ENCODE data around the gene S100A7.

The S100A7 gene

DNA sequence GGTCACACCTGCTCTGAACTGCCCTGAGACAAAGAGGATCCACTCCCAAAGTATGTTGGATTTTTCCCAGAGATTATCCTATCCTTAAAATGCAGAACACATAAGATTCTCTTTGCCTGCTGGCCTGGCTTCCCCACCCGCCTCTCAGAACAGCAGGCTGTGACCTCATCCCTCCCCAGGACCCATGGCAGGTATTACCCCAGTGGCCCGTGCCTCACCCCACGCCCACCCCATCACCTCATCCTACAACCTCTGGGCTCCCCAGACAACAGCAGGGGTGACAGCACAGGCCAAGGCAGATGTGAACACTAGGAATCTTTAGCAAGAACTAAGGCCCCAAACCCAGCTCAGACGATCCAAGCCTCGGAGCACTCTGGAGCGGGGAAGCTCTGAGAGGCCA is 35.1 kb upstream of the S100A7 start:
- H2AFZ ChIP-seq (ENCODE audit: low read depth, low read length, severe bottlenecking): no peak overlapping the region
- H3K36me3 ChIP-seq (ENCODE audit: low read length): no peaks in the 10 kb centered on the region
- no peaks in the 10 kb centered on the region for H3K27me3 ChIP-seq (ENCODE audit: low read length)
- no peaks in the 10 kb centered on the region for H3K79me2 ChIP-seq (ENCODE audit: insufficient read depth, low read length)
- no peak overlapping the region for H3K27ac ChIP-seq (ENCODE audit: low read depth, low read length)
- no peak for TF ChIP-seq EZH2phosphoT487 (conservative IDR thresholded peaks at IDR 0.05; ENCODE audit: low read length)
- TF ChIP-seq, protein P1, sequence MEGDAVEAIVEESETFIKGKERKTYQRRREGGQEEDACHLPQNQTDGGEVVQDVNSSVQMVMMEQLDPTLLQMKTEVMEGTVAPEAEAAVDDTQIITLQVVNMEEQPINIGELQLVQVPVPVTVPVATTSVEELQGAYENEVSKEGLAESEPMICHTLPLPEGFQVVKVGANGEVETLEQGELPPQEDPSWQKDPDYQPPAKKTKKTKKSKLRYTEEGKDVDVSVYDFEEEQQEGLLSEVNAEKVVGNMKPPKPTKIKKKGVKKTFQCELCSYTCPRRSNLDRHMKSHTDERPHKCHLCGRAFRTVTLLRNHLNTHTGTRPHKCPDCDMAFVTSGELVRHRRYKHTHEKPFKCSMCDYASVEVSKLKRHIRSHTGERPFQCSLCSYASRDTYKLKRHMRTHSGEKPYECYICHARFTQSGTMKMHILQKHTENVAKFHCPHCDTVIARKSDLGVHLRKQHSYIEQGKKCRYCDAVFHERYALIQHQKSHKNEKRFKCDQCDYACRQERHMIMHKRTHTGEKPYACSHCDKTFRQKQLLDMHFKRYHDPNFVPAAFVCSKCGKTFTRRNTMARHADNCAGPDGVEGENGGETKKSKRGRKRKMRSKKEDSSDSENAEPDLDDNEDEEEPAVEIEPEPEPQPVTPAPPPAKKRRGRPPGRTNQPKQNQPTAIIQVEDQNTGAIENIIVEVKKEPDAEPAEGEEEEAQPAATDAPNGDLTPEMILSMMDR (IDR thresholded peaks at IDR 0.05; ENCODE audit: insufficient read depth, low read length, poor library complexity, severe bottlenecking): no peak
- H3K9ac ChIP-seq (ENCODE audit: low read length): no peak overlapping the region
- H4K20me1 ChIP-seq (ENCODE audit: low read depth, low read length): no peaks in the 10 kb centered on the region
- no peaks in the 10 kb centered on the region for H3K9me3 ChIP-seq (ENCODE audit: insufficient read depth, low read length)
- no peaks in the 10 kb centered on the region for H3F3A ChIP-seq (ENCODE audit: insufficient read depth)
- H3K4me2 ChIP-seq (ENCODE audit: low read depth, low read length, poor library complexity, severe bottlenecking): no peak overlapping the region
- H3K9me2 ChIP-seq (replicated peaks; ENCODE audit: insufficient read depth, low read length): no peaks in the 10 kb centered on the region
- H3K4me3 ChIP-seq (ENCODE audit: insufficient read depth, low read length, poor library complexity, severe bottlenecking): no peak overlapping the region

- no peaks in the 10 kb centered on the region for H3K9me3 ChIP-seq (ENCODE audit: insufficient read depth, low read length)
These were observed 34.6 kb upstream of the S100A7 start for GRCh38 chr1:153494976-153495535.

GRCh38 chr1:153493343-153493960 is 33.0 kb upstream of the S100A7 start:
- Histone ChIP-seq H3K27me3 (ENCODE audit: low read length) (no peaks in the 10 kb centered on the region), H3K27ac (ENCODE audit: low read depth, low read length) (no peak overlapping the region), H3K9me2 (replicated peaks; ENCODE audit: insufficient read depth, low read length) (no peaks in the 10 kb centered on the region), H3K79me2 (ENCODE audit: insufficient read depth, low read length) (no peaks in the 10 kb centered on the region), H3K4me3 (ENCODE audit: insufficient read depth, low read length, poor library complexity, severe bottlenecking) (no peak overlapping the region), H4K20me1 (ENCODE audit: low read depth, low read length) (no peaks in the 10 kb centered on the region), H3K9ac (ENCODE audit: low read length) (no peak overlapping the region), H3K9me3 (ENCODE audit: insufficient read depth, low read length) (no peaks in the 10 kb centered on the region), H3K4me2 (ENCODE audit: low read depth, low read length, poor library complexity, severe bottlenecking) (no peak overlapping the region), H3K36me3 (ENCODE audit: low read length) (no peaks in the 10 kb centered on the region), H3F3A (ENCODE audit: insufficient read depth) (no peaks in the 10 kb centered on the region), H2AFZ (ENCODE audit: low read depth, low read length, severe bottlenecking) (no peak overlapping the region)
- no peak for TF ChIP-seq EZH2phosphoT487 (conservative IDR thresholded peaks at IDR 0.05; ENCODE audit: low read length)
- TF ChIP-seq, protein P1 (IDR thresholded peaks at IDR 0.05; ENCODE audit: insufficient read depth, low read length, poor library complexity, severe bottlenecking): no peak

More at GRCh38 chr1:153494976-153495535, 34.6 kb upstream of the S100A7 start:
- H3K9ac ChIP-seq (ENCODE audit: low read length): no peak overlapping the region
- no peaks in the 10 kb centered on the region for H3K79me2 ChIP-seq (ENCODE audit: insufficient read depth, low read length)
- no peaks in the 10 kb centered on the region for H3F3A ChIP-seq (ENCODE audit: insufficient read depth)
- H3K4me2 ChIP-seq (ENCODE audit: low read depth, low read length, poor library complexity, severe bottlenecking): no peak overlapping the region
- TF ChIP-seq, protein P1 (IDR thresholded peaks at IDR 0.05; ENCODE audit: insufficient read depth, low read length, poor library complexity, severe bottlenecking): peak; percentile 99
- no peak for TF ChIP-seq EZH2phosphoT487 (conservative IDR thresholded peaks at IDR 0.05; ENCODE audit: low read length)
- no peak overlapping the region for H3K4me3 ChIP-seq (ENCODE audit: insufficient read depth, low read length, poor library complexity, severe bottlenecking)
- no peak overlapping the region for H2AFZ ChIP-seq (ENCODE audit: low read depth, low read length, severe bottlenecking)
- H3K27ac ChIP-seq (ENCODE audit: low read depth, low read length): no peak overlapping the region
- no peaks in the 10 kb centered on the region for H3K27me3 ChIP-seq (ENCODE audit: low read length)
- H3K36me3 ChIP-seq (ENCODE audit: low read length): no peaks in the 10 kb centered on the region
- no peaks in the 10 kb centered on the region for H3K9me2 ChIP-seq (replicated peaks; ENCODE audit: insufficient read depth, low read length)
- no peaks in the 10 kb centered on the region for H4K20me1 ChIP-seq (ENCODE audit: low read depth, low read length)

All from SU-DHL-6 (cell line).